AG09309 (cell line): ENCODE measurements around the gene FBXO7.

Experiments
- DNase-seq: peaks from one replicate; pipeline ENCODE4 v3.0.0-alpha.2; 2010; ENCODE audit warnings: low read depth
- H3K4me3 ChIP-seq: 2 replicates; pipeline ENCODE4 v1.5.1; 2011; ENCODE audit warnings: mild to moderate bottlenecking, low read depth, low read length, moderate library complexity; ENCODE audit not compliant: control insufficient read depth
- CTCF ChIP-seq: IDR thresholded peaks from 2 replicates; pipeline ENCODE4 v1.5.1; 2011; ENCODE audit warnings: mild to moderate bottlenecking, low read depth, low read length, inconsistent platforms; ENCODE audit not compliant: insufficient read depth, control insufficient read depth; ENCODE audit errors: missing control alignments

The FBXO7 gene

GRCh38 chr22:32517488-32517887, 42.9 kb downstream of the FBXO7 start:
- no peak for TF ChIP-seq CTCF
- no peak overlapping the region for H3K4me3 ChIP-seq
- no peak for DNase-seq

GRCh38 chr22:32517921-32518320, 43.3 kb downstream of the FBXO7 start:
- no peak overlapping the region for H3K4me3 ChIP-seq

GRCh38 chr22:32518381-32518780, 43.8 kb downstream of the FBXO7 start:
- DNase-seq: no peak
- H3K4me3 ChIP-seq: no peak overlapping the region
- TF ChIP-seq CTCF: no peak

More at GRCh38 chr22:32517921-32518320, 43.3 kb downstream of the FBXO7 start:
- TF ChIP-seq CTCF: no peak
- no peak for DNase-seq

GRCh38 chr22:32518848-32519247, 44.2 kb downstream of the FBXO7 start:
- peak; percentile 24 for TF ChIP-seq CTCF
- no peak overlapping the region for H3K4me3 ChIP-seq
- DNase-seq: no peak

- TF ChIP-seq CTCF: no peak
Measured at GRCh38 chr22:32520612-32521011, 46.0 kb downstream of the FBXO7 start.

GRCh38 chr22:32522237-32522636, 47.6 kb downstream of the FBXO7 start:
- DNase-seq: no peak
- TF ChIP-seq CTCF: no peak

More at GRCh38 chr22:32520612-32521011, 46.0 kb downstream of the FBXO7 start:
- H3K4me3 ChIP-seq: no peak overlapping the region
- DNase-seq: no peak

GRCh38 chr22:32527756-32528155, 53.1 kb downstream of the FBXO7 start:
- no peak for DNase-seq

More at GRCh38 chr22:32522237-32522636, 47.6 kb downstream of the FBXO7 start:
- H3K4me3 ChIP-seq: no peak overlapping the region

More at GRCh38 chr22:32527756-32528155, 53.1 kb downstream of the FBXO7 start:
- H3K4me3 ChIP-seq: no peak overlapping the region
- no peak for TF ChIP-seq CTCF
